Activated naive CD8-positive, alpha-beta T cell treated with anti-CD3 and anti-CD28 coated beads for 36 hours (primary cell): ENCODE results near the gene LRMDA. TPM values are rescaled to one million over a fixed set of nuclear protein-coding genes. Genes with fewer than 3 reads are reported as not detected.

Experiments used
- DNase-seq: peaks from one replicate; pipeline ENCODE4 v3.0.0; 2021
- H3K27ac Mint-ChIP-seq: one replicate; pipeline ENCODE4 v1.8.0; 2022; ENCODE audit warnings: mild to moderate bottlenecking, moderate library complexity, mixed read lengths
- H3K27me3 Mint-ChIP-seq: one replicate; pipeline ENCODE4 v1.8.0; 2022; ENCODE audit warnings: mild to moderate bottlenecking, mixed read lengths
- H3K36me3 Mint-ChIP-seq: one replicate; pipeline ENCODE4 v1.8.0; 2021; ENCODE audit warnings: mild to moderate bottlenecking, mixed read lengths
- H3K4me1 Mint-ChIP-seq: one replicate; pipeline ENCODE4 v1.8.0; 2021; ENCODE audit warnings: mixed read lengths
- H3K4me3 Mint-ChIP-seq: one replicate; pipeline ENCODE4 v1.8.0; 2022; ENCODE audit warnings: mild to moderate bottlenecking, moderate library complexity, mixed read lengths
- H3K9me3 Mint-ChIP-seq: one replicate; pipeline ENCODE4 v1.8.0; 2022; ENCODE audit warnings: mixed read lengths
- total RNA-seq, 2 experiments: library from RNA; stranded (reverse); gene quantifications; one replicate each; pipeline ENCODE4 v1.2.3, GENCODE V29; 2021

Gene LRMDA
- total RNA-seq, 2 experiments from 2014 or later: not detected

GRCh38 chr10:75623310-75624093 lies 192.1 kb downstream of the LRMDA start:
- H3K4me1 Mint-ChIP-seq: no peaks in the 10 kb centered on the region
- H3K9me3 Mint-ChIP-seq: no peaks in the 10 kb centered on the region
- no peak overlapping the region for H3K27ac Mint-ChIP-seq
- H3K4me3 Mint-ChIP-seq: no peak overlapping the region
- H3K36me3 Mint-ChIP-seq: no peaks in the 10 kb centered on the region
- DNase-seq: no peak
- peaks cover 13% of the 10 kb centered on the region for H3K27me3 Mint-ChIP-seq

GRCh38 chr10:75624638-75625037 lies 193.2 kb downstream of the LRMDA start:
- H3K27ac Mint-ChIP-seq: no peak overlapping the region
- no peak overlapping the region for H3K4me3 Mint-ChIP-seq
- H3K9me3 Mint-ChIP-seq: no peaks in the 10 kb centered on the region
- H3K4me1 Mint-ChIP-seq: no peaks in the 10 kb centered on the region
- H3K27me3 Mint-ChIP-seq: peaks cover 14% of the 10 kb centered on the region
- no peaks in the 10 kb centered on the region for H3K36me3 Mint-ChIP-seq
- no peak for DNase-seq

GRCh38 chr10:75630746-75631145 lies 199.3 kb downstream of the LRMDA start:
- Mint-ChIP-seq H3K36me3 (no peaks in the 10 kb centered on the region), H3K9me3 (no peaks in the 10 kb centered on the region), H3K27ac (no peak overlapping the region), H3K27me3 (peaks cover 7% of the 10 kb centered on the region), H3K4me3 (no peak overlapping the region), H3K4me1 (no peaks in the 10 kb centered on the region)
- no peak for DNase-seq

- H3K27me3 Mint-ChIP-seq: peaks cover 10% of the 10 kb centered on the region
- H3K4me3 Mint-ChIP-seq: no peak overlapping the region
- H3K9me3 Mint-ChIP-seq: no peaks in the 10 kb centered on the region
- no peak for DNase-seq
- no peak overlapping the region for H3K27ac Mint-ChIP-seq
- no peaks in the 10 kb centered on the region for H3K36me3 Mint-ChIP-seq
- no peaks in the 10 kb centered on the region for H3K4me1 Mint-ChIP-seq
These were observed 201.5 kb downstream of the LRMDA start for GRCh38 chr10:75632805-75633462.

GRCh38 chr10:75633568-75633967 lies 202.1 kb downstream of the LRMDA start:
- Mint-ChIP-seq H3K4me1 (no peaks in the 10 kb centered on the region), H3K27me3 (peaks cover 13% of the 10 kb centered on the region), H3K4me3 (no peak overlapping the region), H3K9me3 (no peaks in the 10 kb centered on the region), H3K27ac (no peak overlapping the region), H3K36me3 (no peaks in the 10 kb centered on the region)
- DNase-seq: no peak

- Mint-ChIP-seq H3K36me3 (no peaks in the 10 kb centered on the region), H3K9me3 (no peaks in the 10 kb centered on the region), H3K4me3 (no peak overlapping the region), H3K27ac (no peak overlapping the region), H3K4me1 (no peaks in the 10 kb centered on the region), H3K27me3 (peaks cover 10% of the 10 kb centered on the region)
- no peak for DNase-seq
These were observed 203.5 kb downstream of the LRMDA start for GRCh38 chr10:75634947-75635346.

- Mint-ChIP-seq H3K4me1 (no peaks in the 10 kb centered on the region), H3K4me3 (no peak overlapping the region), H3K27ac (no peak overlapping the region), H3K27me3 (peaks cover 10% of the 10 kb centered on the region), H3K36me3 (no peaks in the 10 kb centered on the region), H3K9me3 (no peaks in the 10 kb centered on the region)
- no peak for DNase-seq
These were observed 207.3 kb downstream of the LRMDA start for GRCh38 chr10:75638752-75639151.

GRCh38 chr10:75639736-75640135 lies 208.3 kb downstream of the LRMDA start:
- Mint-ChIP-seq H3K4me3 (no peak overlapping the region), H3K9me3 (no peaks in the 10 kb centered on the region), H3K4me1 (no peaks in the 10 kb centered on the region), H3K27me3 (peaks cover 10% of the 10 kb centered on the region), H3K36me3 (no peaks in the 10 kb centered on the region), H3K27ac (no peak overlapping the region)
- DNase-seq: no peak

GRCh38 chr10:75640381-75640780 lies 209.0 kb downstream of the LRMDA start:
- H3K27me3 Mint-ChIP-seq: peaks cover 7% of the 10 kb centered on the region
- H3K4me3 Mint-ChIP-seq: no peak overlapping the region
- no peaks in the 10 kb centered on the region for H3K4me1 Mint-ChIP-seq
- DNase-seq: no peak
- H3K36me3 Mint-ChIP-seq: no peaks in the 10 kb centered on the region
- no peak overlapping the region for H3K27ac Mint-ChIP-seq
- no peaks in the 10 kb centered on the region for H3K9me3 Mint-ChIP-seq

- Mint-ChIP-seq H3K36me3 (no peaks in the 10 kb centered on the region), H3K4me1 (no peaks in the 10 kb centered on the region), H3K4me3 (no peak overlapping the region), H3K9me3 (no peaks in the 10 kb centered on the region), H3K27ac (no peak overlapping the region), H3K27me3 (peaks cover 6% of the 10 kb centered on the region)
- DNase-seq: no peak
These were observed 209.4 kb downstream of the LRMDA start for GRCh38 chr10:75640803-75641202.

GRCh38 chr10:75643405-75643804 lies 212.0 kb downstream of the LRMDA start:
- no peaks in the 10 kb centered on the region for H3K36me3 Mint-ChIP-seq
- no peaks in the 10 kb centered on the region for H3K9me3 Mint-ChIP-seq
- no peaks in the 10 kb centered on the region for H3K4me1 Mint-ChIP-seq
- no peak overlapping the region for H3K27ac Mint-ChIP-seq
- DNase-seq: no peak
- H3K27me3 Mint-ChIP-seq: peaks cover 5% of the 10 kb centered on the region
- H3K4me3 Mint-ChIP-seq: no peak overlapping the region

- Mint-ChIP-seq H3K9me3 (no peaks in the 10 kb centered on the region), H3K4me1 (no peaks in the 10 kb centered on the region), H3K4me3 (no peak overlapping the region), H3K27me3 (peaks cover 3% of the 10 kb centered on the region), H3K27ac (no peak overlapping the region), H3K36me3 (no peaks in the 10 kb centered on the region)
- no peak for DNase-seq
These were observed 212.7 kb downstream of the LRMDA start for GRCh38 chr10:75643944-75644692.

GRCh38 chr10:75645704-75646103 lies 214.3 kb downstream of the LRMDA start:
- Mint-ChIP-seq H3K27me3 (peaks cover 3% of the 10 kb centered on the region), H3K9me3 (no peaks in the 10 kb centered on the region), H3K4me3 (no peak overlapping the region), H3K4me1 (no peaks in the 10 kb centered on the region), H3K36me3 (no peaks in the 10 kb centered on the region), H3K27ac (no peak overlapping the region)
- DNase-seq: no peak

GRCh38 chr10:75646218-75646915 lies 214.9 kb downstream of the LRMDA start:
- Mint-ChIP-seq H3K4me1 (no peaks in the 10 kb centered on the region), H3K9me3 (no peaks in the 10 kb centered on the region), H3K27ac (no peak overlapping the region), H3K36me3 (no peaks in the 10 kb centered on the region), H3K27me3 (peaks cover 3% of the 10 kb centered on the region), H3K4me3 (no peak overlapping the region)
- no peak for DNase-seq

GRCh38 chr10:75646916-75647315 lies 215.5 kb downstream of the LRMDA start:
- H3K4me3 Mint-ChIP-seq: no peak overlapping the region
- peaks cover 3% of the 10 kb centered on the region for H3K27me3 Mint-ChIP-seq
- H3K4me1 Mint-ChIP-seq: no peaks in the 10 kb centered on the region
- H3K27ac Mint-ChIP-seq: no peak overlapping the region
- no peak for DNase-seq
- H3K36me3 Mint-ChIP-seq: no peaks in the 10 kb centered on the region
- no peaks in the 10 kb centered on the region for H3K9me3 Mint-ChIP-seq
